HepG2 (cell line): Measurements from ENCODE around the gene SMPD2. TPM values are rescaled to one million over a fixed set of nuclear protein-coding genes. Genes with fewer than 3 reads are reported as not detected.

Source experiments
- ATAC-seq: fragments of 200-7000 bp; cut with Tn5 transposase; 3 replicates; pipeline ENCODE4 v1.9.1; 2020; ENCODE audit warnings: mild to moderate bottlenecking, moderate library complexity
- BruUV-seq: library from RNA; stranded (reverse); fragments of 400-500 nt; replicated peaks from 2 replicates; lab custom pipeline; 2021; lab: Mats Ljungman, UMichigan
- CTCF ChIA-PET: fragments of 300-600 bp; formaldehyde crosslinking; extraction: SDS; loops from one replicate; lab custom pipeline; 2021; ENCODE audit warnings: low total read pairs, inconsistent platforms, low intra/inter-chr PET ratio; lab: Yijun Ruan, JAX
- POLR2A ChIA-PET: fragments of 350-600 bp; sonication (Branson Sonifier 250); formaldehyde crosslinking; loops from one replicate; lab custom pipeline; 2020; ENCODE audit warnings: antibody characterized with exemption, inconsistent platforms; lab: Yijun Ruan, JAX
- DNase-seq: peaks from one replicate; pipeline ENCODE4 v3.0.0-alpha.2; 2015; ENCODE audit warnings: low spot score
- FAIRE-seq: peaks from 3 replicates; lab custom pipeline; 2011; peaks lifted over from hg19 to GRCh38; lab: Jason Lieb, UNC
- H2AFZ ChIP-seq: one replicate; pipeline ENCODE4 v1.6.1; 2011; ENCODE audit warnings: low read length, inconsistent platforms
- H3K27ac ChIP-seq: fragments of 300-600 bp; 3 replicates; pipeline ENCODE4 v1.8.0; 2011; ENCODE audit warnings: mixed run types, mild to moderate bottlenecking, mixed read lengths, low read length, inconsistent platforms; ENCODE audit not compliant: insufficient read depth; ENCODE audit errors: extremely low read length
- H3K27me3 ChIP-seq, 2 experiments: fragments of 200-600 bp in 1 of 2; 2 replicates in 1 of 2; 3 replicates in 1 of 2; pipeline versions ENCODE4 v1.6.0 to v1.8.0; 2011; ENCODE audit warnings: low read length in 2 of 2, mild to moderate bottlenecking in 2 of 2, moderate library complexity in 2 of 2, inconsistent platforms in 1 of 2; ENCODE audit not compliant: insufficient read depth in 2 of 2, control insufficient read depth in 1 of 2
- H3K36me3 ChIP-seq, 2 experiments: fragments of 200-600 bp in 1 of 2; replicated peaks in 1 of 2; 2 replicates in 1 of 2; 3 replicates in 1 of 2; pipeline versions ENCODE4 v1.5.1 to v1.8.0; 2011; ENCODE audit warnings: low read length in 2 of 2, inconsistent platforms in 1 of 2; ENCODE audit not compliant: insufficient read depth in 2 of 2, control insufficient read depth in 1 of 2
- H3K4me1 ChIP-seq: 2 replicates; pipeline ENCODE4 v1.5.1; 2012; ENCODE audit warnings: low read length, inconsistent platforms; ENCODE audit not compliant: insufficient read depth
- H3K4me2 ChIP-seq: 2 replicates; pipeline ENCODE4 v1.6.0; 2011; ENCODE audit warnings: low read depth, low read length, inconsistent platforms
- H3K4me3 ChIP-seq, 3 experiments: fragments of 200-600 bp in 1 of 3; sonication (generic), shearing (Covaris generic) in 1 of 3; replicated peaks in 1 of 3; 2 replicates each; pipeline ENCODE4 v1.5.1; 2011 to 2016; ENCODE audit warnings: low read length in 3 of 3, inconsistent platforms in 2 of 3, low read depth in 2 of 3, mild to moderate bottlenecking in 2 of 3, control low read depth in 1 of 3, mixed read lengths in 1 of 3; ENCODE audit not compliant: insufficient read depth in 1 of 3
- H3K79me2 ChIP-seq: one replicate; pipeline ENCODE4 v1.6.1; 2011; ENCODE audit warnings: low read length, inconsistent platforms; ENCODE audit not compliant: insufficient read depth
- H3K9ac ChIP-seq: 2 replicates; pipeline ENCODE4 v1.6.0; 2011; ENCODE audit warnings: mild to moderate bottlenecking, low read depth, low read length, inconsistent platforms; ENCODE audit not compliant: insufficient read depth
- H3K9me3 ChIP-seq: 2 replicates; pipeline ENCODE4 v1.5.1; 2012; ENCODE audit warnings: mild to moderate bottlenecking, low read length
- H4K20me1 ChIP-seq: 2 replicates; pipeline ENCODE4 v1.6.0; 2011; ENCODE audit warnings: inconsistent platforms, mild to moderate bottlenecking, low read length, moderate library complexity; ENCODE audit not compliant: insufficient read depth
- CREB1 ChIP-seq, 2 experiments: fragments of 450-650 bp in 1 of 2; IDR thresholded peaks; 2 replicates each; pipeline ENCODE4 v1.6.1; 2016 to 2017; ENCODE audit warnings: control low read depth in 1 of 2, mild to moderate bottlenecking in 1 of 2, missing compliant biosample characterization in 1 of 2, missing genetic modification characterization in 1 of 2
- ELF3 ChIP-seq: IDR thresholded peaks from 2 replicates; pipeline ENCODE4 v1.6.1; 2016; ENCODE audit warnings: missing genetic modification reagents, missing compliant biosample characterization
- FOXA1 ChIP-seq, 2 experiments: fragments of 450-650 bp in 1 of 2; sonication (generic) in 1 of 2; formaldehyde crosslinking in 1 of 2; IDR thresholded peaks; 2 replicates each; pipeline versions ENCODE4 v1.4.0 to v1.6.1; 2016 to 2020; ENCODE audit warnings: missing genetic modification reagents in 1 of 2
- HOXA5 ChIP-seq: sonication (generic); formaldehyde crosslinking; IDR thresholded peaks from 2 replicates; pipeline ENCODE4 v1.4.0; 2020; ENCODE audit warnings: missing genetic modification reagents
- SIX4 ChIP-seq: sonication (generic); formaldehyde crosslinking; IDR thresholded peaks from 2 replicates; pipeline ENCODE4 v1.4.0; 2020; ENCODE audit warnings: missing genetic modification reagents
- SRSF4 ChIP-seq: fragments of 200-400 bp; formaldehyde crosslinking; IDR thresholded peaks from one replicate; pipeline ENCODE4 v1.6.1; 2018; ENCODE audit warnings: mild to moderate bottlenecking, low read depth, low read length, moderate library complexity; ENCODE audit not compliant: poor library complexity, severe bottlenecking
- TBX3 ChIP-seq: fragments of 450-650 bp; IDR thresholded peaks from 2 replicates; pipeline ENCODE4 v1.6.1; 2017; ENCODE audit warnings: antibody characterized with exemption, mild to moderate bottlenecking, inconsistent platforms, borderline replicate concordance
- TMF1 ChIP-seq: sonication (generic); formaldehyde crosslinking; IDR thresholded peaks from 2 replicates; pipeline ENCODE4 v1.8.1; 2022; ENCODE audit warnings: low read depth, missing genetic modification reagents
- ZNF367 ChIP-seq: sonication (generic); formaldehyde crosslinking; IDR thresholded peaks from 2 replicates; pipeline ENCODE4 v1.4.0; 2020; ENCODE audit warnings: missing genetic modification reagents, borderline replicate concordance
- WGBS: methylation state at CpG from one replicate; pipeline ENCODE4 v1.1.6; 2017; ENCODE audit warnings: low lambda C conversion rate; 5-methylcytosine and 5-hydroxymethylcytosine counted together
- in situ Hi-C: cut with HindIII; loops from 2 replicates; pipeline ENCODE4 v1.10.0; 2017; ENCODE audit warnings: low pct_unique_long_range_greater_than_20kb; ENCODE audit not compliant: extremely low pct_ligation_motif_present
- intact Hi-C: fragments of 100-400 bp; cut with micrococcal nuclease; formaldehyde crosslinking; loops from one replicate; pipeline ENCODE4 v1.10.0; 2022; ENCODE audit not compliant: unreplicated experiment
- polyA plus RNA-seq, 8 experiments: library from polyadenylated mRNA; depleted of rRNA in 3 of 8; stranded (reverse) in 7 of 8; unstranded in 1 of 8; fragments of >200 nt; fragmentation: Illumina TruSeq in 4 of 8; extraction: Trizol in 4 of 8; gene quantifications; 2 replicates each; pipeline versions ENCODE4 v1.2.1 to v1.2.3, GENCODE V29; 2011 to 2016; ENCODE audit warnings: low read depth in 4 of 8, missing spikeins in 1 of 8, mixed read lengths in 1 of 8; ENCODE audit not compliant: insufficient read depth in 1 of 8
- total RNA-seq, 5 experiments: library from RNA; depleted of rRNA; stranded (reverse); fragments of >200 nt; fragmentation: Illumina TruSeq; extraction: Trizol; gene quantifications; 2 replicates each; pipeline ENCODE4 v1.2.3, GENCODE V29; 2016; ENCODE audit warnings: low read depth in 1 of 5
- TF ChIP-seq, protein P1 (sequence below): sonication (generic); formaldehyde crosslinking; IDR thresholded peaks from 2 replicates; pipeline ENCODE4 v1.4.0; 2020; ENCODE audit warnings: low read depth, mild to moderate bottlenecking, missing genetic modification reagents
- TF ChIP-seq, protein P2 (sequence below): IDR thresholded peaks from 2 replicates; pipeline ENCODE4 v1.6.1; 2016; ENCODE audit warnings: control low read depth

The SMPD2 gene
- total and polyA plus RNA-seq, 2 of the 13 experiments (the other 11 are each of a cell fraction or from before 2014, with no cell fraction given) = 5.9 to 10.6 TPM

DNA sequence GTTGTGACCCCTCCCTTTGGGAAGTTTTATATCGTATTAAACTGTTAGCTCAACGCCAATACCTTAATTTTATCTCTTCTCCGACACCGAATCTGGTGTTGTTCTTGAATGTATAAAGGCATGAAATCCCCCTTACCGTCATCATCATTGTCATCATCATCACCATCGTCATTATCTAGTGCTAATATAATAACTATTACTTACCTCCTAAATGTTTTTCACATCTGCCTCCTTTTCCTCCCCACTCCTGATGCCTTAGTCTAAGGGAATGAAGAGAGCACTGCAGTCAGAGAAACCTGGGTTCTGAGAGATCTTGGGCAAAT is 43.2 kb downstream of the SMPD2 start:
- FAIRE-seq = no peak
- in situ Hi-C loops = no loop called here
- Histone ChIP-seq H3K4me1 (peaks cover 43% of the 10 kb centered on the region), H4K20me1 (no peaks in the 10 kb centered on the region), H3K9ac (no peak overlapping the region), H3K4me2 (peak overlapping the region; percentile 75), H3K4me3 (peak overlapping the region in 2 of 3 experiments; percentile 47 to 50; a peak in 3 of 6 replicates), H3K9me3 (no peaks in the 10 kb centered on the region), H3K36me3 (peaks cover 0 to 8% of the 10 kb centered on the region in 2 experiments; a peak in 3 of 5 replicates), H3K79me2 (peaks cover 14% of the 10 kb centered on the region), H3K27me3 (0 out of 5 replicates have a peak, but pooled peaks cover 0 to 4% of the 10 kb centered on the region in 2 experiments), H3K27ac (no peak overlapping the region), H2AFZ (peak overlapping the region; percentile 68)
- ChIA-PET CTCF (no interaction called here), POLR2A (no interaction called here)
- TF ChIP-seq SRSF4 (no peak), ELF3 (CRISPR knock-in tag) (no peak), CREB1 (IDR thresholded peaks at IDR 0.05) (peak; percentile 71), CREB1 (CRISPR knock-in tag; IDR thresholded peaks at IDR 0.05) (no peak)
- no peak for DNase-seq
- no TSS peak for BruUV-seq
- ATAC-seq = no peak
- 3% methylated on average over 6 of the region's 6 CpGs for WGBS
- intact Hi-C loops = no loop called here

DNA sequence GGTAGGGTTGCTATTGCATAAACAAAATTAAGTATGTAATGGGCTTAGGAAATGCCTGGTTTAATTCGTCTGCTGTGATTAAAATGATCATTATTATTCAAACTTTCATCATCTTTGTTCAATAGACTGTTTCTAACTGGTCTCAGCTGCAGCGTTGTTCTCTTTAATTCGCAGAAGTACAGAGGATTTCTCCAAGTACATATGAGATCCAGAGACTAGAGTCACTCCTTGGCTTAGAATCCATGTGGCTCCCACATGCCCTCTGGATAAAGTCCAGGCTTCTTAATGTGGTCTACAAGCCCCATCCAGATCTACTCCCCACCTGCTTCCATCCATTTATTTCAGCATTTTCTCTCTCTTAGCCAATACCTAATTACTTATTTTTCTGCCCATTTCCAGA is 43.6 kb downstream of the SMPD2 start:
- intact Hi-C loops = no loop called here
- Histone ChIP-seq H2AFZ (no peak overlapping the region), H3K9me3 (no peaks in the 10 kb centered on the region), H3K9ac (no peak overlapping the region), H3K27me3 (0 out of 5 replicates have a peak, but pooled peaks cover 0 to 4% of the 10 kb centered on the region in 2 experiments), H4K20me1 (no peaks in the 10 kb centered on the region), H3K4me2 (no peak overlapping the region), H3K79me2 (peaks cover 12% of the 10 kb centered on the region), H3K36me3 (peaks cover 0 to 8% of the 10 kb centered on the region in 2 experiments; a peak in 3 of 5 replicates), H3K4me3 (no peak overlapping the region), H3K27ac (no peak overlapping the region), H3K4me1 (peaks cover 39% of the 10 kb centered on the region)
- DNase-seq (no peak), FAIRE-seq (no peak), ATAC-seq (no peak)
- 64% methylated on average over 3 of the region's 3 CpGs for WGBS
- in situ Hi-C loops = no loop called here
- ChIA-PET CTCF (no interaction called here), POLR2A (no interaction called here)
- TF ChIP-seq, protein P1, sequence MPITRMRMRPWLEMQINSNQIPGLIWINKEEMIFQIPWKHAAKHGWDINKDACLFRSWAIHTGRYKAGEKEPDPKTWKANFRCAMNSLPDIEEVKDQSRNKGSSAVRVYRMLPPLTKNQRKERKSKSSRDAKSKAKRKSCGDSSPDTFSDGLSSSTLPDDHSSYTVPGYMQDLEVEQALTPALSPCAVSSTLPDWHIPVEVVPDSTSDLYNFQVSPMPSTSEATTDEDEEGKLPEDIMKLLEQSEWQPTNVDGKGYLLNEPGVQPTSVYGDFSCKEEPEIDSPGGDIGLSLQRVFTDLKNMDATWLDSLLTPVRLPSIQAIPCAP = no peak
- TF ChIP-seq ZNF367 (CRISPR knock-in tag) (no peak), FOXA1 (IDR thresholded peaks at IDR 0.05) (no peak), FOXA1 (CRISPR knock-in tag; IDR thresholded peaks at IDR 0.05) (no peak), TBX3 (no peak), TMF1 (CRISPR knock-in tag) (no peak), HOXA5 (CRISPR knock-in tag) (no peak), SIX4 (CRISPR knock-in tag) (no peak)
- TF ChIP-seq, protein P2, sequence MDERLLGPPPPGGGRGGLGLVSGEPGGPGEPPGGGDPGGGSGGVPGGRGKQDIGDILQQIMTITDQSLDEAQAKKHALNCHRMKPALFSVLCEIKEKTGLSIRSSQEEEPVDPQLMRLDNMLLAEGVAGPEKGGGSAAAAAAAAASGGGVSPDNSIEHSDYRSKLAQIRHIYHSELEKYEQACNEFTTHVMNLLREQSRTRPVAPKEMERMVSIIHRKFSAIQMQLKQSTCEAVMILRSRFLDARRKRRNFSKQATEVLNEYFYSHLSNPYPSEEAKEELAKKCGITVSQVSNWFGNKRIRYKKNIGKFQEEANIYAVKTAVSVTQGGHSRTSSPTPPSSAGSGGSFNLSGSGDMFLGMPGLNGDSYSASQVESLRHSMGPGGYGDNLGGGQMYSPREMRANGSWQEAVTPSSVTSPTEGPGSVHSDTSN (CRISPR knock-in tag) = no peak
- BruUV-seq = no TSS peak
